Stimulated activated CD8-positive, alpha-beta memory T cell treated with anti-CD3 and anti-CD28 coated beads, Interleukin-12 subunit alpha, Interleukin-12 subunit beta, amount 100 ng/mL, for 1 hour (primary cell): ENCODE data around the gene MAP3K12.
A peak's percentile ranks its signal among the peaks of the same experiment; 100 is the strongest.
"Not testable (repeated sequence)": the region's sequence is repeated elsewhere in the genome, so short reads cannot be mapped to it uniquely, and the experiment has no call there.

Experiments
- DNase-seq: peaks from one replicate; pipeline ENCODE4 v3.0.0-alpha.2; 2020; ENCODE audit warnings: low read depth

The MAP3K12 gene

GRCh38 chr12:53499266-53500141 is at the start of gene MAP3K12:
Gene MAP3K12 (minus strand): TSS chr12:53499458. CDS start chr12:53487391, 12,067 bp downstream.
- peak; percentile 31 for DNase-seq

- not testable (repeated sequence) for DNase-seq
Measured at GRCh38 chr12:53548354-53548753, 49.1 kb upstream of the MAP3K12 start.

- peak; percentile 10 for DNase-seq
Measured at GRCh38 chr12:53543539-53543938, 44.3 kb upstream of the MAP3K12 start.

- no peak for DNase-seq
Measured at GRCh38 chr12:53539526-53539925, 40.3 kb upstream of the MAP3K12 start.

- DNase-seq = no peak
Measured at GRCh38 chr12:53538209-53538689, 39.0 kb upstream of the MAP3K12 start.

GRCh38 chr12:53536962-53537361 is 37.7 kb upstream of the MAP3K12 start:
- DNase-seq = no peak

GRCh38 chr12:53533471-53533870 is 34.2 kb upstream of the MAP3K12 start:
- no peak for DNase-seq

GRCh38 chr12:53532524-53533445 is 33.5 kb upstream of the MAP3K12 start:
- no peak for DNase-seq

- DNase-seq = no peak
Measured at GRCh38 chr12:53532021-53532420, 32.8 kb upstream of the MAP3K12 start.

GRCh38 chr12:53530920-53531319 is 31.7 kb upstream of the MAP3K12 start:
- no peak for DNase-seq

- no peak for DNase-seq
Measured at GRCh38 chr12:53530061-53530460, 30.8 kb upstream of the MAP3K12 start.

- no peak for DNase-seq
Measured at GRCh38 chr12:53524476-53524875, 25.2 kb upstream of the MAP3K12 start.

GRCh38 chr12:53523131-53523530 is 23.9 kb upstream of the MAP3K12 start:
- DNase-seq = no peak

GRCh38 chr12:53518381-53518780 is 19.1 kb upstream of the MAP3K12 start:
- no peak for DNase-seq

GRCh38 chr12:53516758-53517455 is 17.6 kb upstream of the MAP3K12 start:
- DNase-seq = no peak

- DNase-seq = no peak
Measured at GRCh38 chr12:53515291-53515680, 16.0 kb upstream of the MAP3K12 start.

- no peak for DNase-seq
Measured at GRCh38 chr12:53514628-53515290, 15.5 kb upstream of the MAP3K12 start.

- DNase-seq = no peak
Measured at GRCh38 chr12:53513712-53514410, 14.6 kb upstream of the MAP3K12 start.

GRCh38 chr12:53510181-53510812 is 11.0 kb upstream of the MAP3K12 start:
- no peak for DNase-seq

GRCh38 chr12:53508534-53509170 is 9.4 kb upstream of the MAP3K12 start:
- DNase-seq = peak; percentile 72
